Fibroblast of the conjunctiva (primary cell): Measurements from ENCODE around the gene TNIP3.
"Not testable (repeated sequence)": the region's sequence is repeated elsewhere in the genome, so short reads cannot be mapped to it uniquely, and the experiment has no call there.

Experiments
- DNase-seq: peaks from one replicate; pipeline ENCODE4 v3.0.0-alpha.2; 2010; ENCODE audit warnings: low read depth

TNIP3 gene

DNA sequence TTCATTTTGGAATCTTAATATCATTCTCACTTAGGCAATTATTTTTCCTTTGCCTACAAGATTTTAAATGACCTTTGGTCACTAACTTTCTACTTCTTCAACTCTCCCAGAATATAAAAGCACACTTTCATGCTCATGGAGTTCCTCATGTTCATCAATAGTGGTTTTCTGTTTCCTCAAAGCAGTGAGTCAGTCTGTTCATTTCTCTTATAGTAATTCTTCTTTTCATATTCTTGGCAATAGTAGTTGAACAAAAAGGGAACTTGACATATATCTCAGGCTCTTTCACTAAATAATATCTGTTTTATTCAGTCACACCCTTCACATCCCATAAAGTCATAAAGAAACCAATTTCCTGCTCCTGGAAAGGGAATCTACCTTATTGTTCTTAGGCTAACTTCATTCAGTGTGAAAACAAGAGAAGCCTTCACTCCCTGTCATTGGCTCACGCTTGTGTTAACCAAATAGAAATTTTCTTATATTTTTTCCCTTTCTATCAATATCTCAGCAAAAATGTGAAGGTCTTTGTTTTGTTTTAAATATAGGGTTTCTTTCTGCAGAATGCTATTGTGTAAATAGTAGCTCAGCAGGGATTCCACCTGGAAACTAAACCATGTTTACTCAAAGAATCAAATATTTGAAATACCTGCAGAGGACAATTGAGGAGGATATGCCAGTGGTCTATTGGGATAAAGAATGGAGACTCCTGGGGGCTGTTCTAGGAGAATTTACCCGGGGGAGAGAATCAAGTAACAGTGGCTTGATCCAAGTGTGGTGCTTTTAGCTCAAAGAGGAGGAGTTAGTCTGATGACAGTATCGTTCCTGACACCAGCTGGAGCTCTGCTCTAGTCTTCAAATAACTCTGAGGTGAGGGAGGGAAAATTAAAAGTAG is 13.4 kb upstream of the TNIP3 start:
- DNase-seq = no peak

DNA sequence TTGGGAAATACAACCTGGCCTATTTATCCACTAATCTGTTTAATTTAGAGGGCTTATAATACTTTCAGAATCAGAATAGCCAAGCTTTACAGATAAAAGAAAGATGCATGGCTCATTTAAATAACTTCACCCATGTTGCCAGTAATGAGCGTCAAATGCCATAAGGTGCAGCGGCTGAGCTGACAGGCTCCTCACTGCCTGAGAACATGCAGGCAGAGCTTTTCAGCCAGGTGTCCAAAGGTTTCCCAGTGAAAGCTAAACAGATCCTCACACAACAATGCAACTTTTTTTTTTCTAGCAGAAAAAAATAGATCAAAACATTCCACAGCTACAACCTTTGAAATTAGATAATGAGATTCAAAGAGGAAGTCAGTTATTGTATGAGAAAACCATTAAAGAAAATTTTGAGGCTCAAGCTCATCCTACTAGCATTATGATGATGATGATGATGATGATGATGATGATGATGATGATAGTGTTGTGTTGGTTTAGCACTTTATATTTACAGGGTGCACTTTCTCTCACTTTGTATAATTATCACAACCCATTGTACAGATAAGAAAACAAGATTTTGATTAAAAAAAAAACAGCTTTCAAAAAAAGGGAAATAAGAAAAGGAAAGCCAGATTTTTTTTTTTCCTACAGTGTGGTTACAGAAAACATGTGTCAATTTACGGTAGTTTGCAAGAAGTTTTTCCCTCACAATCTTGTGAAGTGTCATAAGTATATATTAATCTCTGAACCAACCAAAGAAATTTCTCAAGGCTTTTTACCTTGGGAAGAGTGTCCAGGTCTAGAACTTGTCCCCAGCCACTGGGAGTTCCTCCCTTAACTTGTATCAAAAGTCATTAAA is 12.2 kb upstream of the TNIP3 start:
- DNase-seq = no peak

DNA sequence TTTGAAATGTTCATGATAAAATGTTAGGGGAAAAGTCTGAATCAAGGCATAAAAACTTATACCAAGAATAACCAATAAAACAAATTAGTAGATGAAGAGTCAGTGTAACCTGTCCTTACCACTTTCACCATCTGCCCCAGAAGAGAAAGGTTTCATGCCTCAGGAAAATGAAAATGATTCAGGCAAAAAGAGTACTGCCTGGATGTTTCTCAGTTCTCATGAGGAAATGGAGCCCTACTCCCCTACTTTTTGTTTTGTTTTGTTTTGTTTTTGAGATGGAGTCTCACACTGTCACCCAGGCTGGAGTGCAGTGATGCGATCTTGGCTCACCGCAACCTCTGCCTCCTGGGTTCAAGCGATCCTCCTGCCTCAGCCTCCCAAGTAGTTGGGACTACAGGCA is 7.4 kb upstream of the TNIP3 start:
- DNase-seq = not testable (repeated sequence)

DNA sequence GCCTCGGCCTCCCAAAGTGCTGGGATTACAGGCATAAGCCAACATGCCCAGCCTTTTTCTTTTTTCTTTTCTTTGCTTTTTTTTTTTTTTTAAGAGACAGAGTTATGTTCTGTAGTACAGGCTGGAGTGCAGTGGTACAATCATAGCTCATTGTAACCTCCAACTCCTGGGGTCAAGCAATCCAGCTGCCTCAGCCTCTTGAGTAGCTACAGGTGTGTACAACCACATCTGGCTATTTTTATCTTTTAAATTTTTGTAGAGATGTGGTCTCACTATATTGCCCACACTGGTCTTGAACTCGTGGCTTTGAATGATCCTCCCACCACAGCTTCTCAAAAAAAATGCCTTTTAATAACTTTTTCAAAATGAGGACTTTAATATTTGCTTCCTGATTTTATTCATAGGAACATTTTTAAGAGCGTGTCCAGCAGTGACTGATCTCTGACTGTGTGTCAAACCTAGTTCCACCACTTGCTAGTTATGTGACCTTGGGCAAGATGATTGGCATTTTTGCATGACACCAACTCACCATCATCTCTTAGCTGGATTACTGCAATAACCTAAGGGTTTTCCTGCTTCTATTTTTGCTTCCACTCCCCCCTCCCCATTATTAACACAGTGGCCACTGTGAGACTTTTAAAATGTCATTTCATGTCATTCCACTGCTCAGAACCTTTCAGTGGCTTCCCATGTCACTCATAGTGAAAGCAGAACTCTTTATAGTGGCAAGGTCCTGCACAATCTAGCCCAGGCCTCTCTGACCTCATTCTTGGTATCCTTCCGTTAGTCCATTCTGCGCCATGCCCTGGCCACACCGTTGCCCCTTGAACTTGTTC is 4.5 kb upstream of the TNIP3 start:
- DNase-seq = no peak

DNA sequence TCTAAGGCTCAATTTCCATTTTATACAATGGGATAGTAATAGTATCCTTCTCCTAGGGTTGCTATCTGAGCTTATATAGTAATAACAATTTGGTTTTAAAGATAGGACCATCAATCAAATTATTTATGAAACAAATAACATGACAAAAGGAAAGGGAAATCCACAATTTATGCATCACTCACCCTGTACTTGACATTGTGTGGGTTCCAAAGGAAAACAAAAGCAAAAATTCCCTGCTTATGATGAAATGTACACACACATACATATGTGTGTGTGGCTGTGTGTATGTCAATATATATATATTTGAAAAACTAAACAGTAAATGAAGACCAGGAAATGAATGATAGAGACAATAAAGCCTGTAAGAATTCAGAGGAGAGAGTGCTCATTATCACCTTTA is 2.9 kb upstream of the TNIP3 start:
- no peak for DNase-seq

DNA sequence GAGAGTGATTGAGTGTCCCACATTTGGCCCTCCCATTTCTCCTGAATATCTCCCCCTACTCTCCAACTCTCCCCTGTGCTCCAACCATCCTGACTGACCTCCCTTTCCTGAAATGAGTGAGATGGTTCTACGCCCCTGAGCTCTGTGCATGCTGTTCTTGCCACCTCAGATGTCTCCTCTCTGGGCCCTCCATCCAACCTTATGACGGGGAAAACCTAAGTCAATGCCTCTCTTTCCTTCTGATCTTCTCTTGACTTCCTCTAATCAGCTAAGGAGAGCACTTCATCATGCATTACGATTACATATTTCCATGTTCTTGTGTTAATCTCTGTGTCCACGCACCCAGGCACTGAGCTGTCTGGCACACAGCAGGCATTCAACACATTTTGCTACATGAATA is 1.1 kb upstream of the TNIP3 start:
- no peak for DNase-seq

DNA sequence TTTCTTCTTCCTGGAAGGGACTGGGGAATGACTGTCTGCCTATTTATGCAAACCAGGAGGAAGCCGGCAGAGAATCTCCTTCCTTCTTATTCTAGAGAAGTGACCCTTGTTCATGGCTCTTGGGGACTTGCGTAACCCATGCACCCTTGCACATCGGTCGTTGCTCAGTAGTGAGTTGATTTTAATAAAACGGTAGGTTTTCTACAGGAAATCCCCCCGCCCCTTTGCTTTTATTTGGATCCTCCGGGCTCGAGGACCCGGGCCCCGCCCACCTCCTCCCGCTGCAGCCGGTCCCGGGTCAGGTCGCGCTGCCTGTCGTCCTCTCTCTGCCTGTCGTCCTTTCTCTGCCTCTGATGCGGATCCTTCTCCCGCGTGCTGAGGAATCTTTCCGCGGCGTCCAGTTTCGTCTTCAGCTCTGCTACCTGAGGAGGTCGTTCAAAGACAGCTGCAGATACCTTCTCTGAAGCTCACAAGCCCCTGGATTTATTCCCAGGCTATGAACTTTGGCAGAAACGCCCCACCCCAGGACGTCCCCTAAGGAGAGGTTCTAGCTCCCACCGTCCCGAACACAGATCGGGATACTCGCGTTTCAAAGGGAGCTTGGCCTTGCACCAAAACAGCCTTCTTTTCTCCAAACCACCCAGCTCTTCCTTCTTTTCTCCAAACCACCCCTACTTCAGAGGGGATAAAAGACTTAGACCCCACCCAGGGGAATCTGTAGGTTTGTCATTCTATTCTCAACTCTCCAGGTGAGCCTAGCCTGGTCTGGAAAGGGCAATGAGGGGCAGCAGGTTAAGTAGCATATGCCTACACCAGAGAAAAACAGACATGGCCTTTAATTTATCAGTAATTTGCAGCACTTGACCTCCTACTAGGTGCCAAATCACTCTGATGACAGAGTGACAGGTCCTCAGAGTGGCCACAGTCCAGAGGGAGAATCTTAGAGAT is 7.0 kb downstream of the TNIP3 start:
- no peak for DNase-seq

DNA sequence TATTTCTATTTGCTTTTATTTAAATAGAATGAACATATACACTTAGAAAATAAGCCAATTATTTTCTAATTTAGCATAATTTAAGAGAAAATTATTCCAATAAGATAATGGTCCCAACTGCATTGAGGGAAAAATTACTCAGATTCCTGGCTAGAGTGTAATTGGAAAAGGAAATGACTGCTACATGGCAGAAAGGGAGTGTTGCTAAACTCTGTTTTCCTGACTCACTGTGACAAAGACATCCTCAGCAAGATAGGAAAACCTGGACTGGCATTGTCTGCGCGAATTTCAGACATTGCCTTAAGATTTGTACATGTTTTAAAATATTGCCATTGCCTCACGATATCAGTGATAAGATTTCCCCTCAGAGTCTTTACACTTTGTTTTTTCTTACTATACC is 8.2 kb downstream of the TNIP3 start:
- DNase-seq = peak; percentile 45

DNA sequence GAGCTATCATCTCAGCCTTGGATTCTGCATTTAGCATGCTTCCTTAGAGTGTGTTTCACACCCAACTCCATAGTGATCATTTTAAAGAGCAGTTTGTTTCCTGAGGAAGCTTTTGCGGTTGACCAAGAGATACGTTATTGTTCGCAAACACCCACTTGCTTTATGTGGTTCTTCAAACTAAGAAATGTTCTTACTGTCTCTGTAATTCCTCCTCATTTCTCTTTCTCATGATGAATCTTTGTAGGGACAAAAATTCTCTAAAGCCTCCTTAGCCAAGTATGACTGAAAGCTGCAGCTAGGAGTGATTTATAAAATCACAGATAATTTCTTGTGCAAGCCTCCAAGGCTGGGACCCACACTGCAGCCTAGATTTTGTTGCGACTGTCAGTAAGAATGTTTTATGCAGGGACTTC is 10.0 kb downstream of the TNIP3 start:
- no peak for DNase-seq

DNA sequence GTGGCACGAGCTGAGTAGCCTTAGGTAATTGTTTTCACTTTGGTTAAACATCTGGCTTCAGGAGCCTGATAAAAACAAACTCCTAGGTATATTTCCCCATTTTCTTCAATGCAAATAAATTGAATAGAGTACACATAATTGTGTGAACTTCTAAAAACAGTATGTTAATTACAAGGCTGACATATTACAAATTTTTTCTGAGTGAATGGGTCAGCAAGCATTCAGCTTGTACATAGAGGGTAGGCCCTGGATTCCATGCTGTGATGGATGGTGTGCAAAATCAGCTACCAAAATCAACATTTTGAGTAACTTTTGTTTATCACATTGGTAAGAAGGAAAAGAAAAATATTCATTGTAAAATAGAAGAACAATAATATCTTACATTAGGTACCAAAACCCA is 12.2 kb downstream of the TNIP3 start:
- DNase-seq = no peak

DNA sequence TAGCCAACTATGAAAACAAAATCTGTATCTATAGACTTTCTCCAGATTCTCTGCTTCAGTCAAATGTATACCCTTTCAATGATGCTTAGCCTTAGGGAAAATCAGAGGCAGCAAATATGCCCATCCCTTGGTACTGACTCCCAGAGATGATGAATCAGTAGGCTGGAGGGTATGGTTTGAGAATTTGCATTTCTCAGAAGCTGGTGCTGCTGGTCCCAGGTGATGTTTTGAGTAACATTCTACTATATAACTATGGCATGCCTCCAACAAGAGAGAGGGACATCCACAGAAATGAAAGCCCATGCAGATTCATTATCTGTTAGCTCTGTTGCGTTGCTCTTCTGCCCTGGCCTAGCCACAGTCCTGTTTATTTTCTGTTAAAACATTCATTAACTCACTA is 13.6 kb downstream of the TNIP3 start:
- no peak for DNase-seq

DNA sequence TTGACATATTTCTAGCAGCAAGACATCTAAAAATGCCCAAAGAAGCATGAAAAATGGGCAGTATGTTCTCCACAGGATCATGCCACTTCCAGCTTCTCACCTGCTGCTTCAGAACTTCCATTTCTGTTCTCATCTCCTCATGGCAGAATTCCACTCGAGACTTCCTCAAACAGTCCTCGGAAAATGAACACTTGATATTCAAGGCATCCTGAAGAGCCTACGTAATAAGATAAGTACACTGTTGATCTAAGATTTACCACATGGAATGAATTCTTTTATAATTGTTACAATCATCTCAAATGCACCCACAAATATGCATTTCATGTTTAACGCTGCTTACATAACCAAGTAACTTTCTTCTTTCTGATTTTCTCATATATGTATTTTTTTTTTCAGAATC is 14.1 kb downstream of the TNIP3 start:
- DNase-seq = no peak

DNA sequence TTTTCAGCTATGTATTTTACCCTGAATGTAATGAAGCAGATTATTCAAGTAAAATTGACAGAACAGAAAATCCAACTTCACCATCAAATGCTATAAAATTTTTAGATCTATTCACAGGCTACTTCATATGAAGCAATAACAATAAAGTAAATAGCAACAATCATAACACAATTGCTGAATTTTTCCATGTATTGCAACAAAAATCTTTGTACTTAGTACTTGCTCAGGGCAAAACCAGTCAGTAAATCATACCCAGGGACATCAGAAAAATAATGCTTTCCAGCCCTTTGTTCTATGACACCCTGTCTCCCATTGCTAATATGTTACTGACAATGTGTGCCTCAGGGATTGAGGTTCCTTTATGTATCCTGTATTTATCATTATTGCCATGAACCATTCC is 15.5 kb downstream of the TNIP3 start:
- no peak for DNase-seq

DNA sequence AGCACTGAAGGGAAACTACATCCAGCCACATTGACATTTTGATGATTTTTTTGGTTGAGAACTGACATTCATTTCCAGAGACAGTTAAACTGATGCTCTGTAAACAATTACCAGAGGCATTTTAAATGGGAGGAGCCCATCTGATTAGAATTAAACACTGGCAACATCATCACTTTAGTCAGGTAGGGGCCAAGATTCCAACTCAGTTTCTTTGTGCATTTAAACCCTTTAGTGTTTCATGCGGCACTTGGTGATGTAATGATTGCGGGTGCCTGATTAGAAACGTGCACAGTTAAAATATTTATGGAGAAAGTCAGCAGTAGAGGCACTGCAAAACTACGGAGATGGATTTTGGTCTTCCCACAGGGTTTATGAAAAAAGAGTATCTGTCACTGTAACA is 16.1 kb downstream of the TNIP3 start:
- peak; percentile 9 for DNase-seq

DNA sequence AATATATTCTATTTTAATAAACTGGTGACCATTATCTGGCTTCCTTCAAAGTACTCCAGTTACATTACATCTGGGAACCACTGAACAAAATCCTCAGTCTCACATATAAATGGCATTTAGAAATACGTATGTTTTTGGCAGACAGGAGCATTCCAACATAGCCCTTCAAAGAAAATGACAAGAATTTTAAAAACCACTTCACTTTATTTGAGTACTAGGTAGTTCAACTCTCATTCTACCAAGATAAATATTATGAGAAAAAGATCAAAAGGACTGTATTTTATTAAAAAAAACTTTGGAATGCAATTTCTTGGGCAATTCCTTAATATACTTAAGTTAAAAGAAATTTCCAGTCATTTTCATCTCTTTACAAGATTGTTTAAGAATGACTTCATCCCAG is 17.6 kb downstream of the TNIP3 start:
- no peak for DNase-seq

DNA sequence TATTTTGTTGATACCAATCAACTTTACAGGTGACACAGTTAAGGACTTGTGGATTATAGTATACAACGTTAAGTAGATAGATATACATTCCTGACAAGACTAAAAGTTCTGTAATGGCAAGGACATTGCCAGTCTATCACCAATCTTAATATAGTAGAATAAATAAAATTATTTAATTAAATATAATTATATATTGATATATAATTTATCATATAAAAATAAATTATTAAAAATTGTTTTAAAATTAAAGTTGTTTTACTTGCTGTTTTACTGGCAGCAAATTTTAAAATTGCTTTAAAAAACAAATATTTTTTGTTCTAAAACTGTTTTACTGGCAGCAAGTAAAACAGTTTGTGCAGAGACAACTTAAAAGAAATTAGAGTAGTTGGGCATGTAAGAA is 18.7 kb downstream of the TNIP3 start:
- no peak for DNase-seq

DNA sequence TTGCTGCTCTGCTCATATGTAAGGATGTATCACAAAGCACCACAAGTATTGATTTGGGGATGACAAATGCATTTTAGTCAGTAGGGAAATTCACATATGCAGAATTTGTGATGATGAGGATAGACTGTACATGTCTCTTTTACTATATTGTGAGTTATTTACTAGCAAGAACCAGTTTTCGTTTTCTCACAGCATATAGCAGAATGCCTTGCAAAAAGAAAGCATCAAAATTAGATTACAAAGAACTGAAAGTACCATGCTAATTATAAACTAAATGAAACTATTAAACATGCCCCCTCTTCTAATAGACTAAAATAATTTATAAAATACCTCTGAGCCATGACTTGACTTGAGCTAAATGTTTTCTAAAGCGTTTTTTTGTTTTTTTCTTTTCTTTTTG is 20.1 kb downstream of the TNIP3 start:
- no peak for DNase-seq

DNA sequence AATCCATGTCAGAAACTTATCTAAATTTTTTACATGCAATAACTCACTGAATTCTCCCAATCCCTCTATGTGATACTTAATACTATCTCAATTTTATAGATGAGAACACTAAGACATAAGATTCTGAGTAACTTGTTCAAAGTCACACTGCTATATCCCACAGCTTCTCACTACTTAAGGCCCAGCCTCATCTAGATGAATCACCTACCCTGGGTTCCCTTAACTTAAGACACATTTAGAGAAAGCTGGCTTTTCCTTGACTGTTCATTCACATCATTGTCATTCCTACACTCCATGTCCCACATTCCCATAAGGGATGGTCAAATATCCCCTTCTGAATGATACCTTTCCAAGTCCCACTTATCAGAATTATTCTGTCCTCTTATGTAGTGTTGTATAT is 21.0 kb downstream of the TNIP3 start:
- no peak for DNase-seq

DNA sequence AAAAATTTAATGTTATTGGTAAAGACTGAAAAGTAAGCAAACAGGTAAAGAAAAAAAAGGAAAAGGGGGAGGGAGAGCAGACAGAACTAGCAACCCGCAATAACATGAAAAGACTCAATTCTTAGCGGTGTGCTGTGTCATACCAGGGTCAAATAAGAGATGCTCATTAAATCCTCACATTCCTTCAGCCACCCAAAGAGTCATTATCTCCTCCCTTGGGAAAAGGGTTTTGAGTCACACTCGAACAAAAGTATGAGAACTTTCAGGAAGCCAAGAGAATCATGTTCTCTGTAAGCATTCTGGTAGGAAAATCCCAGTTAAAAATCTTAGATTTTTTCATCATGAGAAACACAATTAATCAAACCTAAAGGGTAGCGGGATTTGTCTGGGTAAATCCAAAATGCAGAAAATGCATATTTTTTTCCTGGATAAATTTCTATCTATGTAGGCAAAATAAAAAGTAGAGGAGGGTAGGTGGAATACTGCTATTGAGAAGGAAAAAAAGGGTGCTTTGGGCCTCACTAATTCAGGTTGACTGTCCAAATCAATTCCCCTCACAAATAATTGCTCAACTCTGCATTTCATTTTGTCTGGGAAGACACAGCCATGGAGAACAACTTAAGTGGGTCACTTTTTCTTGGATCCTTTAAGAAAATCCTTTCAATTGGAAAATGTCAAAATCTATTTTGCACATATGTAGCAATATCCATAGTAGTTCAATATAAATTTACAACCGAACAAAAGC is 23.2 kb downstream of the TNIP3 start:
- DNase-seq = no peak

DNA sequence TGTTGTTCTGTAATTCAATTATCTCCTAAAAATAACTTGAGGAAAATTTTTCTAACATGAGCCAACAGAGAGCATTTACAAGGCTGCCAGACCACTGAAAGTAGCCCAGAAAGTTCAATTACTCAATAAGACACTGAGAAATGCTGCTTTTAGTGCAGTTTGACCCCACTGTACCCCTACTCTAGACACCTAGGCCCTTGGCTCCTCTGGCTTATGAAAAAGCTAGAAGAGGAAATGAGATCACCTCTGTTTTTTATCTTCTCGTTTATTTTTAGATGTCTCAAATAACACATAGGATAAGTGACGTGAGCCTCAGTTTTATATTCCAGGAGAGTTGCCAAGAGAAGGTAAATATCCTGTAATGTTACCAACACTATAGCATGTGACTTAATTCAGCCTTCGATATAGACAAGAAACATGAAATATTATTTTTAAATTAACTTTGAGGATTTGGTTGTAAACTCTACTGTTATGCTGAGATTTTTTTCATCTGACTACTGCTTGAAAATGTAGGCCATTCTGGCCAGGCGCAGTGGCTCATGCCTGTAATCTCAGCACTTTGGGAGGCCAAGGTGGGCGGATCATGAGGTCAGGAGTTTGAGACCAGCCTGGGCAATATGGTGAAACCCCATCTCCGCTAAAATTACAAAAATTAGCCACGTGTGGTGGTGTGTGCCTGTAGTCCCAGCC is 24.4 kb downstream of the TNIP3 start:
- no peak for DNase-seq
